Calu3 (cell line): ENCODE results near the gene GALNT11. TPM values are rescaled to one million over a fixed set of nuclear protein-coding genes. Genes with fewer than 3 reads are reported as not detected.

Experiments
- BruUV-seq: library from RNA; stranded (reverse); fragments of 400-500 nt; replicated peaks from 2 replicates; lab custom pipeline; 2021; lab: Mats Ljungman, UMichigan
- CTCF ChIA-PET: fragments of 300-600 bp; sonication (Branson Sonifier 250); formaldehyde crosslinking; loops from one replicate; lab custom pipeline; 2022; ENCODE audit warnings: antibody characterized with exemption; lab: Charles Lee
- DNase-seq: peaks from one replicate; pipeline ENCODE4 v3.0.0; 2022
- H3K27ac Mint-ChIP-seq: one replicate; pipeline ENCODE4 v1.8.0; 2022; ENCODE audit warnings: mixed read lengths; ENCODE audit not compliant: unreplicated experiment
- H3K27me3 Mint-ChIP-seq: one replicate; pipeline ENCODE4 v1.8.0; 2022; ENCODE audit warnings: mixed read lengths; ENCODE audit not compliant: unreplicated experiment
- H3K36me3 Mint-ChIP-seq: one replicate; pipeline ENCODE4 v1.8.0; 2022; ENCODE audit warnings: mild to moderate bottlenecking, moderate library complexity, mixed read lengths; ENCODE audit not compliant: insufficient read depth, unreplicated experiment
- H3K4me1 Mint-ChIP-seq: one replicate; pipeline ENCODE4 v1.8.0; 2022; ENCODE audit warnings: mild to moderate bottlenecking, low read depth, mixed read lengths; ENCODE audit not compliant: unreplicated experiment
- H3K4me3 Mint-ChIP-seq: one replicate; pipeline ENCODE4 v1.8.0; 2022; ENCODE audit warnings: mild to moderate bottlenecking, low read depth, moderate library complexity, mixed read lengths; ENCODE audit not compliant: unreplicated experiment
- H3K9me3 Mint-ChIP-seq: one replicate; pipeline ENCODE4 v1.8.0; 2022; ENCODE audit warnings: low read depth, mixed read lengths; ENCODE audit not compliant: unreplicated experiment
- intact Hi-C: fragments of 100-400 bp; cut with micrococcal nuclease; formaldehyde crosslinking; loops from one replicate; pipeline ENCODE4 v1.10.0; 2022; ENCODE audit not compliant: unreplicated experiment
- total RNA-seq: library from RNA; stranded (reverse); gene quantifications from 2 replicates; pipeline ENCODE4 v1.2.3, GENCODE V29; 2022
- TF ChIP-seq, protein P1 (sequence below): fragments of 200-600 bp; IDR thresholded peaks from one replicate; pipeline ENCODE4 v1.8.0; 2022; ENCODE audit warnings: antibody characterized with exemption; ENCODE audit not compliant: unreplicated experiment

Gene GALNT11
- total RNA-seq, 1 experiment from 2014 or later, result 19.7 TPM

DNA sequence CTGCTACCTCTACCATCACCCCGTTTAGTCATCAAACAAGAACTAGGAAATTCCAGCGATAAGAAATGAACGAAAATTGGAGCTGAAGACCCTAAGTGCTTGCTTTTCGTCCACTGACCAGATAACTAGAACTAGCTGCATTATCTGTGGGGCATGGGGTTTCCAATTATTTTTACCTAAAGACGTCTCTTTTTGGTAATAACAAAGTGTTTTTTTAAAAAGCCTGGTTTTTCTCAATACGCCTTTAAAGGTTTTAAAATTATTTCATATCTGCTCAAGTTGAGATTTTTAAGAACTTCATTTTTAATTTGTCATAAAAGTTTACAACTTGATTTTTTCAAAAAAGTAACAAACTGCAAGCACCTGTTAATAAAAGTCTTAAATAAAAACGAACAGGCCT, 104.2 kb downstream of the GALNT11 start:
- CTCF ChIA-PET, result no interaction called here
- H3K4me1 Mint-ChIP-seq, result no peaks in the 10 kb centered on the region
- peaks cover 33% of the 10 kb centered on the region for H3K36me3 Mint-ChIP-seq
- TF ChIP-seq, protein P1, sequence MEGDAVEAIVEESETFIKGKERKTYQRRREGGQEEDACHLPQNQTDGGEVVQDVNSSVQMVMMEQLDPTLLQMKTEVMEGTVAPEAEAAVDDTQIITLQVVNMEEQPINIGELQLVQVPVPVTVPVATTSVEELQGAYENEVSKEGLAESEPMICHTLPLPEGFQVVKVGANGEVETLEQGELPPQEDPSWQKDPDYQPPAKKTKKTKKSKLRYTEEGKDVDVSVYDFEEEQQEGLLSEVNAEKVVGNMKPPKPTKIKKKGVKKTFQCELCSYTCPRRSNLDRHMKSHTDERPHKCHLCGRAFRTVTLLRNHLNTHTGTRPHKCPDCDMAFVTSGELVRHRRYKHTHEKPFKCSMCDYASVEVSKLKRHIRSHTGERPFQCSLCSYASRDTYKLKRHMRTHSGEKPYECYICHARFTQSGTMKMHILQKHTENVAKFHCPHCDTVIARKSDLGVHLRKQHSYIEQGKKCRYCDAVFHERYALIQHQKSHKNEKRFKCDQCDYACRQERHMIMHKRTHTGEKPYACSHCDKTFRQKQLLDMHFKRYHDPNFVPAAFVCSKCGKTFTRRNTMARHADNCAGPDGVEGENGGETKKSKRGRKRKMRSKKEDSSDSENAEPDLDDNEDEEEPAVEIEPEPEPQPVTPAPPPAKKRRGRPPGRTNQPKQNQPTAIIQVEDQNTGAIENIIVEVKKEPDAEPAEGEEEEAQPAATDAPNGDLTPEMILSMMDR, result no peak
- no peak for DNase-seq
- peaks cover 3% of the 10 kb centered on the region for H3K9me3 Mint-ChIP-seq
- H3K4me3 Mint-ChIP-seq, result no peak overlapping the region
- BruUV-seq, result no TSS peak
- no peaks in the 10 kb centered on the region for H3K27me3 Mint-ChIP-seq
- no peak overlapping the region for H3K27ac Mint-ChIP-seq
- intact Hi-C loops, result no loop called here

DNA sequence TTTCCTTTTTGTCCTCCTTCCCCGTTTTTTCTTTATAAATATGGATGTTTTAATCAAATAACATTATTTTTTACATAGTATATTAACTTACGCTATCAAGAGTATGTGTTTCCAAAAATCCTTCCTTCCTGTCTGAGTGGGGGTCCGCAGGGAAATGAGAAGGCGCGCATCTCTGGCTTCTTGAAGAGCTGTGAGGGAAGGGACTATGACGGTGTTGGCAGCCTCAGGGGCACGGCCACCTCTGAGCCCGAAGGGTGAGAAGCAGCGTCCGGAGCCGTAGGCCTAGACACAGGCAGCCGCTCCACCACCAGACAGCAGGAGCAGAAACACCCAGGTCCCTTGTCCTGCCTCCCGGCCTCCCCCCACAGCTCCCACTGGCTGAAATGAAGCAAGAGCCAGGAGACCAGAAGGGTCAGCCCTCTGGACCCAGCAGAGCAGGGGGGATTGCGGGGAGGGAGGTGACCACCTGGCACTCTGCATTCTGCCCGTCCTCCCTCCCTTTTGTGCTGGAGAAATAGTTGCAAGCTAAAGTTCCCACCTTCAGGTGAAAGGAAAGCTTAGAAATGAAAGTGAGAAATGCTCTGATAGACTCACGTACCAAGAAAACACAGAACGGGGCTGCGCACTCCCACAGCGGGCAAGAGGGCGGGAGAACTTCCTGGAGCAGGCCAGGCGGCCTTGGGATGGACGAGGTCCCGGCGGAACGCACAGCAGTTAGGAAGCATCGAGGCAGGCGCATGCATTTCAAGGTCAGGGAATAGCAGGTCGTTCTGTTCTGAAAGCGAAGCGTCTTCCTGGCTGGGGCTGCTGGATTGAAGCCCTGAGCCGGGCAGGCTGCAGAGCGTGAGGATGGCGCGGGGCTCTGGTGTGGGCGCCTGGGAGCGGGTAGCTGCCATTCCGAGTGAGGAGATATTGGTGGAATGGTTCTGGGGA, 105.5 kb downstream of the GALNT11 start:
- Mint-ChIP-seq H3K4me3 (no peak overlapping the region), H3K36me3 (peaks cover 33% of the 10 kb centered on the region), H3K27ac (no peak overlapping the region), H3K27me3 (no peaks in the 10 kb centered on the region), H3K4me1 (no peaks in the 10 kb centered on the region), H3K9me3 (peaks cover 3% of the 10 kb centered on the region)
- BruUV-seq, result no TSS peak
- TF ChIP-seq, protein P1, result no peak
- CTCF ChIA-PET, result no interaction called here
- intact Hi-C loops, result no loop called here
- no peak for DNase-seq

DNA sequence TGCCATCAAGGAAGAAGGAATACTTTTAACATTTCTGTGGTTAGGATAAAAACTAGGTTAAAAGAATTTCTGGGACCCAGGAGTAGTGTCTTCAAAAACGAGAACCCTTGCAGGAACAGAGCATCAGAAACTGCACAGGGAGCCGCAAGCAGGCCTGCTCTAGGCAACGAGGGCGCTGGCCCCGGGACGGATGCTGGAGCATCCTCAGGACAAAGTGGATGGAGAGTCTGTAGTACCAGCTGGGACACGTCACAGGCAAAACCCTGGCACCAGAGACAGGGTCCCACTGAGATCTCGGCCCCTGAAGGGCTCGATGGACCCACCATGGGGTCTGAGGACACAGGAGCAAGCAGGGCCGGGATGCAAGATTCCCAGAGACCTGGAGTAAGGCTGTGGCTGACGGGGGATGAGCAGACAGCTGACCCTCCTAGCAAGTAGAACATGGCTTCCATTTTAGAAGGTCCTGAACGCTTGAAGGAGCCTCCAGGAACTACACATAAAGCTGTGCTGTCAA, 106.6 kb downstream of the GALNT11 start:
- TF ChIP-seq, protein P1, result no peak
- Mint-ChIP-seq H3K4me1 (no peaks in the 10 kb centered on the region), H3K36me3 (peaks cover 36% of the 10 kb centered on the region), H3K27ac (no peak overlapping the region), H3K27me3 (no peaks in the 10 kb centered on the region), H3K4me3 (no peak overlapping the region), H3K9me3 (no peaks in the 10 kb centered on the region)
- CTCF ChIA-PET, result interaction anchor here (0.6 kb wide), 1 partner anchor 175 kb away, joined by 6 read pairs; no protein-coding TSS in a partner anchor
- intact Hi-C loops, result no loop called here
- BruUV-seq, result no TSS peak
- DNase-seq, result no peak

DNA sequence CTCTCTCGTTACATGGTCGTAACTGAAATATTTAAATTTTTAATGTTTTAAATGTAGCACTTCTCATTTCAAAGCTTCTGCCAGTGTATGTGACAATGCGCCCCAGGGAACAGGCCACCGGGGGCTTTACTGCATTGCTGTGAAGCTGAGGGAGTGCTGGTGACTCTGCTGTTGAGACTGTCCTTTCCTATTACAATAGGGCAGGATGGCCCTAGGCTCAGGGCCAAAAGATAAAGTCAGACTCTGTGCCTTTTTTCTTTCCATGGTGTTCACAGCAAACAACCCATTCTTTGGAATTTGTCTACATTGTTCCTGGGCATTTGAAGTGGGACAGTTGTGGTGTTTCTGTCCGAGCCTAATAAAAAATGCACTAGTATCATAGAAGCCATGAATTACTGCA, 107.3 kb downstream of the GALNT11 start:
- Mint-ChIP-seq H3K9me3 (no peaks in the 10 kb centered on the region), H3K4me1 (no peaks in the 10 kb centered on the region), H3K4me3 (no peak overlapping the region), H3K27me3 (no peaks in the 10 kb centered on the region), H3K36me3 (peaks cover 32% of the 10 kb centered on the region), H3K27ac (no peak overlapping the region)
- no TSS peak for BruUV-seq
- intact Hi-C loops, result no loop called here
- TF ChIP-seq, protein P1, result no peak
- CTCF ChIA-PET, result interaction anchor here (0.6 kb wide), 1 partner anchor 176 kb away, joined by 6 read pairs; no protein-coding TSS in a partner anchor
- DNase-seq, result no peak
